Measurements from ENCODE around the gene EFNA4. TPM values are rescaled to one million over a fixed set of nuclear protein-coding genes. Genes with fewer than 3 reads are reported as not detected.
A peak's percentile ranks its signal among the peaks of the same experiment; 100 is the strongest.

The EFNA4 gene
- polyA plus RNA-seq, 3 donors = 1.7 to 7.1 (median 4.6) TPM

GRCh38 chr1:155048449-155049334 is 14.8 kb upstream of the EFNA4 start:
- H3K27ac ChIP-seq (ENCODE audit: low read depth, low read length) = no peak overlapping the region
- WGBS, 3 donors = 85 to 95% (median 89%) methylated on average over 8 of the region's 8 CpGs

DNA sequence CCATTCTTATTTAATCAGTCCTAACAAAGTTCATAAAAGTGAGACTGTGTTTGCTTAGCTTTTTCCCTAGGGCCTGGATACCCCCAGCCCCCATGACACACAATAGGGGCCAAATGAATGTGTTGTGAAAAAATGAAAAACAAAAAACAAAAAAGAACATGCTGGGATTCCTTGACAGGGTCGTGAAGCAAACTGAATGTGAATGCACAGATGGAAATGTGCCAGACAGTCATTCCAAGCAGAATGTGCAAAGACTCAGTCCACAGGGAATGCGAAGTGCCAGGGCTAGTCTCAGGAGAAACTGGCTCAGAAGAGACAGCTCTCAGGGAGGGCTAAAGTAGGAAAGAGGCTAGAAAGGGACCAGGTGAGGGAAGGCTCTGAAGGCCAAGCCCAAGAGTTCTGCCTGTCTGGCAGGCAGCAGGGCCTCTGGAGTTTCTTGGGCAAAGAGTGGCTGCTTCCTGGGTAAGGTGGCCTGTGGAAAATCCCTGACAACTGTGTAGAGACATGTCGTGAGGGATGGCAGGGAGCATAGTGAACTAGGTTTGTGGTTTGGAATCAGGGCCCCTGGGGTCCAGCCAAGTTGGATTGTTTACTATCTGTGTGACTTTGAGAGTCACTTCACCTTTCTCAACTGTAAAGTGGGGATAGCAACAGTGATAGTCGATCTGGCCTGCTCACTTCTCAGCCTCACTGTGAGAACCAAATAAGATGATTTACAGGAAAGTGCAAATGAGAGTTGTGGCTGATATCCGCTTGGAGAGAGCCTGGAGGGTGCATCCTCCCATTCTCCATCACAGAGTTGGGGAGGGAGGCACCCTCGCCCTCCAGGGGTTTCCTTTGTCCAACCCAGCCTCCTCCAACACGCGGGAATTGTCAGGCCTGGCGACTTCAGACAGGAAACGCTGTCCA is 13.6 kb upstream of the EFNA4 start:
- 15 to 28% (median 19%) methylated on average over 10 of the region's 10 CpGs for WGBS, 3 donors
- H3K27ac ChIP-seq (ENCODE audit: low read depth, low read length) = peak overlapping the region; percentile 34

GRCh38 chr1:155050560-155051341 is 12.8 kb upstream of the EFNA4 start, which contains the start of gene ADAM15:
Gene ADAM15, plus strand, starts transcription at chr1:155051316. Its CDS starts 71 bp downstream, at chr1:155051387.
- WGBS, 3 donors = 0 to 1% (median 0%) methylated on average over 84 to 99 of the region's 99 CpGs
- H3K27ac ChIP-seq (ENCODE audit: low read depth, low read length) = peak within 1 kb of the TSS; percentile 77

DNA sequence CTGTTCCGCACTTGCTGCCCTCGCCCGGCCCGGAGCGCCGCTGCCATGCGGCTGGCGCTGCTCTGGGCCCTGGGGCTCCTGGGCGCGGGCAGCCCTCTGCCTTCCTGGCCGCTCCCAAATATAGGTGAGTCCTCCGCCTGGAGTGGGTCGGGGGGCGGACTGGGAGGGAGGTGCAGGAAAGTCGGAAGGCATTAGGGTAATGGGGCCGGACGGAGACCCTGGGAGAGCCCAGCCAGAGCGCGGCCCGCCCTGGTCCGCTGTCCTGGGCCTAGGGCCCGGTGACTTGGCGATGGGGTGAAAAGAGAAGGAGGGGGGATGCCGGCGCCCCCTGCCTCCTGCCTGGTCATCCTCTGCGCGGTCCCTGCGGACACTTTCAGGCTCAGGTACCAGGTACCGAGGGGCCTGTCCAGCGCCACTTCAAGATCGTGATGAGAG is 12.2 kb upstream of the EFNA4 start:
- H3K27ac ChIP-seq (ENCODE audit: low read depth, low read length) = no peak overlapping the region
- 0 to 1% (median 0%) methylated on average over 27 to 31 of the region's 31 CpGs for WGBS, 3 donors

- no peak overlapping the region for H3K27ac ChIP-seq (ENCODE audit: low read depth, low read length)
- WGBS, 3 donors = 1 to 3% (median 1%) methylated on average over 27 of the region's 27 CpGs
These were observed 11.7 kb upstream of the EFNA4 start for GRCh38 chr1:155051777-155052398.

DNA sequence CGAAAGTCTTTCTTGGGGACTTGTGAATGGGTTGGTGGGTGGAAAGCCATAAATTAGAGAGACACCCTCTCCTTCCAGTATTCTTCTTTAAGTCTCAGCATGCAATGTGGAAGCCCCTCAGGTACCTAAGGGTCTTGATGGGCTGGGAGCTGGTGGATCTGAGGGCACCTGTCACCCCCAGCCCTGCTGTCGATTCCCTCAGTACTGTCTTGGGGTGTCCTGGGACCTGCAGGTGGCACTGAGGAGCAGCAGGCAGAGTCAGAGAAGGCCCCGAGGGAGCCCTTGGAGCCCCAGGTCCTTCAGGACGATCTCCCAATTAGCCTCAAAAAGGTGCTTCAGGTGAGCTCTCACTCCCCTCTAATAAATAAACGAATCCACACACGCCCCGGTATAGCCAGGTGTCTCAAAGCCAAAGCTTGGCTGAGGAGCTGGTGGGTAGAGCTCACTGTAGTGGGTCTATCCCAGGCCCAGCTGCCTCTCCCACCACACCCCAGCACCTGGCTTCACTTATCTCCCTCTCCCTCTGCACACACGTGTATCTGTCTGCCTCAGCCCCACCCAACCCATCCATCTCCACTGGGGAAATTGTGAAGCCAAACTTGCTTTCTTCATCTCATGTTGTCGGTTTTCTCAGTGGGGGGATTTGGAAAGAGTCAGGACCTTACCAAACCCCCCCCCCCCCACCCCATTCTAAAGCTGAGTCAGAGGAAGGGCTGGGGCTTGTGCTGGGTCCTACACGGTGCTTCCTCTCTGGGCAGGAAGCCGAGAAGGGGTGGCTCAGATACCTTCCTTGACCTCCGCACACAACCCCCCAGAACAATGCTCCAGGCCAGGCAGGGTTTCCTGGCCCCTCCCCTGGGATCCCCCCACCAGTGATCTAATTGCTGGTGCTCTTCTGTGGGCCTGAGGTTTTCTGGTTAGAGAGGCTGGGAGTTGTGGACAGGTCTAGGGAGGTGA is 10.8 kb upstream of the EFNA4 start:
- WGBS, 3 donors = 22 to 48% (median 30%) methylated on average over 12 of the region's 12 CpGs
- no peak overlapping the region for H3K27ac ChIP-seq (ENCODE audit: low read depth, low read length)

GRCh38 chr1:155053531-155054105 is 9.9 kb upstream of the EFNA4 start:
- H3K27ac ChIP-seq (ENCODE audit: low read depth, low read length) = no peak overlapping the region
- WGBS, 3 donors = 81 to 89% (median 84%) methylated on average over 7 of the region's 7 CpGs

GRCh38 chr1:155057104-155057503 is 6.4 kb upstream of the EFNA4 start:
- 91 to 95% (median 95%) methylated on average over 8 of the region's 8 CpGs for WGBS, 3 donors
- no peak overlapping the region for H3K27ac ChIP-seq (ENCODE audit: low read depth, low read length)

- 95 to 96% (median 96%) methylated on average over 13 of the region's 13 CpGs for WGBS, 3 donors
- no peak overlapping the region for H3K27ac ChIP-seq (ENCODE audit: low read depth, low read length)
These were observed 5.7 kb upstream of the EFNA4 start for GRCh38 chr1:155057788-155058211.

DNA sequence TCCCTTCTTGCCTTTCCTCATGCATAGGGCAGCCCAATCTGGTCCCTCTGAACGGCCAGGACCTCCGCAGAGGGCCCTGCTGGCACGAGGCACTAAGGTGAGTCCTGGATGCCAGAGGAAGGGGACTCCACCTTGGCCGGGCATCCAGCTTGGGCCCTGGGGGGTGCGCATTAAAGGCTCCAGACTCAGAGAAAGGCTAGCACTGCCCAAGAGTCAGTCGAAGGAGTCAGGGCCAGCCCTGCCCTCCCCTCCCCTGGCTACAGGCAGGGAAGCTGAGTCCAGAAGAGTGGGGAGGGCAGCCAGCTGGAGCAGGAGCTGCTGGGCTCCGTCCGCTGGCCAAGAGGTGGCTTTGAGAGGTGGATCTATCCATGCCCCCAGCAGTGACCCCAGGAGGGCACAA is 2.8 kb upstream of the EFNA4 start:
- 78 to 89% (median 81%) methylated on average over 8 of the region's 8 CpGs for WGBS, 3 donors
- H3K27ac ChIP-seq (ENCODE audit: low read depth, low read length) = no peak overlapping the region

- H3K27ac ChIP-seq (ENCODE audit: low read depth, low read length) = no peak overlapping the region
- WGBS, 3 donors = 27 to 39% (median 37%) methylated on average over 20 to 21 of the region's 21 CpGs
These were observed 2.0 kb upstream of the EFNA4 start for GRCh38 chr1:155061381-155062150.

DNA sequence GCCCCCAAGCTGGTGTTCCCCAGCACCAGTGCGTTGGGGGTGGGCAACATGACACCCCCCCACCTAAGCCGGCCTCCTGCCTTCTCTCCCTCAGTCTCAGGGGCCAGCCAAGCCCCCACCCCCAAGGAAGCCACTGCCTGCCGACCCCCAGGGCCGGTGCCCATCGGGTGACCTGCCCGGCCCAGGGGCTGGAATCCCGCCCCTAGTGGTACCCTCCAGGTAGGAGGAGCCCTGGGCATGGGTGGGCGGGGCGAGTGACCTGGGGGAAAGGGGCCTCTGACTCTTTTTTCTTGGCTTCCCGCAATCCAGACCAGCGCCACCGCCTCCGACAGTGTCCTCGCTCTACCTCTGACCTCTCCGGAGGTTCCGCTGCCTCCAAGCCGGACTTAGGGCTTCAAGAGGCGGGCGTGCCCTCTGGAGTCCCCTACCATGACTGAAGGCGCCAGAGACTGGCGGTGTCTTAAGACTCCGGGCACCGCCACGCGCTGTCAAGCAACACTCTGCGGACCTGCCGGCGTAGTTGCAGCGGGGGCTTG is 1.3 kb upstream of the EFNA4 start:
- no peak overlapping the region for H3K27ac ChIP-seq (ENCODE audit: low read depth, low read length)
- WGBS, 3 donors = 22 to 68% (median 60%) methylated on average over 29 of the region's 29 CpGs

DNA sequence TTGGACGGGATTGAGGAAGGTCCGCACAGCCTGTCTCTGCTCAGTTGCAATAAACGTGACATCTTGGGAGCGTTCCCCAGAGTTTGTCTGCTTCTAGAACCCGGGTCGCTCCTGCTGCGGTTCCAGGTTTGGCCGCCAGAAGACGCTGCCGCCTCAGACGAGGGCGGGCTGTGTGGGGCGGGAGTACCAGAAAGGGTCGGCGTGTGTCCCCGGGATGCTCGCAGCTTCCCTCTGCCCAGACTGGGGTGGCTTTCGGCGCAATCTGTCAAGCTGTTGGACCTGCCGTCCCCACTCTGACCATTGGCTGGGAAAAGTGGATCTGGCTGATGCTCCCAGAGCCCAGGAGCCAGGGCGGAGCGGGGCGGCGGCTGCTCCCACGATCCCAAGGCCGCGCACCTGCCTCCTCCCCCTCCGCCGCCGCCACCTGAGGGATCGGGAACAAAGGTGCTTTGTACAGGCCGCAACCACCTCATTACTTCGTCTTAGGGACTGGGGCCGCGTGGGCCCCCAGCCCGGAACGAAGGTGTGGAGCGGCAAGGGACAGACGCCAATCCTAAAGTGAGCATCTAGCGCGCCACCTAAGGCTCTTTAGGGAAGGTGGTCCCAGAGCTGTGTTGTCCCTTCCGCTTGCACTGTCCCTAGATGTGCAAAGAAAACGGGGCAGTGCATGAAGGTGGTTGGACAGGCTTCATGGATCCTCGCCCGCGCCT is 683 bp upstream of the EFNA4 start:
- 5 to 23% (median 21%) methylated on average over 46 of the region's 46 CpGs for WGBS, 3 donors
- no peak overlapping the region for H3K27ac ChIP-seq (ENCODE audit: low read depth, low read length)

DNA sequence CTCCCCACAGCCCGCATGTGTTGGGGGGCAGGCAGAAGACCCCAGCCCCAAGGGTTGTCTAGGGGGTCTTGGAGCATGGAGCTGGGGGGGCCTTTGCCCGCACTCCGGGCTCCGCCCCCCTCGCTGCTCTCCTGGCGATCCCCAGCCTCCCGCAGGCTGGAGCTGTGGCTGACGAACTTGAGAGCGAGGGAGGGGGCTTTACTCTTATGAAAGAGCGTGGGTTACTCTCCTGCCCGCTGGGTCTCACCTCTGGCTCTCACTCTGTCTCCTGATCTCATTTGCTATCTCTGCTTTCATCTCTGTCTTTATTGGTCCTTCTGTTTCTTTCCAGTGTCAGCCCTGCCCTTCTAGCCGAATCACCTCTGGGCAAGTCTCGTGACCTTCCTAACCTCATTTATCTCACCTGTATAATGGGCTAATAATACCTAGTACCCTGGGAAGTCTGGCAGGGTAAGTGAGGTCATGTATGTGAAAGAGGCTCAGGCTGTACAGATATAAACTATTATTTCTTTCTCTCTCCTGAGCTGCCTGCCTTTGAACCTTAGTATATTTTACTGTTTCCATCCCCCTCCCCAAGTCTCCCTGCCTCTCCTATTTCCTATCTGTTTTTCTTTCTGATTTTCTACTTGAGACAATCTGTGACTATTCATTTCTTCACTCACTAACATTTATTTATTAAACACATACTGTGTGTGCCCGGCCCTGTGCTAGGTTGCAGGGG is 731 bp downstream of the EFNA4 start:
- 6 to 16% (median 15%) methylated on average over 13 to 14 of the region's 14 CpGs for WGBS, 3 donors
- H3K27ac ChIP-seq (ENCODE audit: low read depth, low read length) = no peak overlapping the region
